SIG-M5 treated with dmso at 0.1 percent for 504 hours (cell line): ENCODE results near the gene SLN.

ENCODE experiments used
- DNase-seq: peaks from one replicate; lab custom pipeline; 2025; ENCODE audit not compliant: unreplicated experiment; lab: John Stamatoyannopoulos, UW

The SLN gene

DNA sequence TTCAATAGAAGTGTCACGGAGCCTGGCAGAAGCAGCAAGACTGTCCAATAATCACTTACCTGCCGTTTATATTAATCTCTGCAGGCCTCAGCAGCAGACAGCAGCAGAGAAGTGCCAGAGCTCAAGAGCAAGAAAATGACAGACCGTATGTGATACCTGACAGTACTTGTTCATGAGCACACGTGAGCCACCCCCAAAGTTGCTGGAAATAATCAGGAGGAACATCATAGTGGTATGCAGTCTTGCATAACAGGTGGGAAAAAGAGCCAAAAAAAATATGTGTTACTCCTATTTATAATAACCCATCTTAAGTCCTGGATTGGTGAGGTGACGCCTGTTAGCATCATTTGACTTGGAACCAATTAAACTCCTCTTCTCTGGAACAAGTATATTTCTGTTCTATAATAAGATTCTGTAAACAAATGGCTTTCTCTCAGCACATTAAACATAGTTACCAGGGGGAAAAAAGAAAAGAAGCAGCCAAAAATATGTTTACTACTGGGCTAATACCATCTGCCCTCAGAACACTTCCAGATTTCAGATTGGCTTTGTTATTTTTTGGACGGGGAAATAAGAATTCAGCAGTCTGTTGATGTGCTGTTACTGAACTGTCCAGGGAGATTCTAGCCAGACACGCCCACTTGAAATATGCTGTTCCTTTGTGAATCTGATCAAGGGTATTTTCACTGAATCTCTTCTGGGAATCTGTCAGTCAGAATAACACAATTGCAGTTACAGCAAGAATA, 7.9 kb upstream of the SLN start:
- DNase-seq, result no peak

DNA sequence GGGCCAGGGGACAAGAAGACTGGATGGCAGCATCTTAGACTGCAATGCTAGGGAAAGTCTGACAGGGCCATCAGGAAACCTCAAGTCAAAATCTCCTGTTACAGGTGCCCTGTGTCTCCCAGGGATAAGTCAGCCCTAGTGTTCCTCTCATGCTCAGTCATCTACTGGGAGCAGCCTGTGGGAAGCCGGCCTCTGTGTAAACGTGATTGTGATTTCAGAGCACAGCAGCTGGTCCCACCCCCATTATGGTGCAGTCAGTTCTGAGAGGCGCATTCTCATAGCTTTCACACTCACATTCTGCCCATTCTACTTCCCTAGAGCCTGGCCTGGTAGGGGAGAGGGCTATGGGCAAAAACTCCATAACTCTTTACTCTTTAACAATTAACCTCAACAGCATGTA, 7.2 kb upstream of the SLN start:
- no peak for DNase-seq

DNA sequence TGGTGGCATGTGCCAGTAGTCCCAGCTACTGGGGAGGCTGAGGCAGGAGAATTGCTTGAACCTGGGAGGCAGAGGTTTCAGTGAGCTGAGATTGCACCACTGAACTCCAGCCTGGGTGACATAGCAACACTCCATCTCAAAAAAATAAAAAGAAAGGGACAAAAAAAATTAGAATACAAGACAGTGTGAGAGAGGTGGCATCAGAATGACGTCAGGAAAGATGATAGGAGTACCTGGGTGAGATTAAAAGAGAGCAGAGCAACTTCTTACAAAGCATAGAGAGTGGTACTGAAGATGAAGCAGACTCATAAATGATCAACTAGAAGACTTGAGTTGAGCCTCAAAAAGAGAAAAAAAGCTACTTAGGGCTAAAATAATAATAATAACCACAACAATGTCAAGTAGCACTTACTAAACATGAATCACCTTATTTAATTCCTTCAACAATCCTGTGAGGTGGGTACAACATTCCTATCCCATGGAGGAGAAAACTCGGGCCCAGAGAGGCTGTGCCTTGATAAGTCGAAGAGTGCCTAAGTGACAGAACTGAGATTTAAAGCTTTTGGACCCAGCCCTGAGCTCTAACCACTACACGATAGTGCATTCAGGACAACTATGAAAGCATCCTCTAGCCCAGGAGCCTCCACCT, 5.2 kb upstream of the SLN start:
- no peak for DNase-seq

DNA sequence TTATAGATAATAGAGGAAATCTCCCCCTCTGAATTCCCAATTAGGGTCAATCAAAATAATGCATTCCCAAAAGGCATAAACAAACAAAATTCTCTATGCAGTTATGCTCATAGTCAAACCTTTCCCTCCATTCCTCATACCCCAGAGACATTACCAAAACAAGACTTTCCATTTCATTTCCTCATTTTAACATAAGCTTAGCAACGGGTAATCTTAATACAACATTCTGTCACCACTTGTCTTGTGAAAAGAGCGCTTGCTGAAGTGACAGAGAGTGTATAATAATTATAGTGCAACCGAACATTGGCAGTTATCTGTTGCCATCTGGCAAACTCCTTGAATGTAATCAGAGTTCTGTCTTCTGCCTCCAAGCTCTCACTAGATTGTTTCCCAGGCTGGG, 1.2 kb upstream of the SLN start:
- peak; percentile 8 for DNase-seq

DNA sequence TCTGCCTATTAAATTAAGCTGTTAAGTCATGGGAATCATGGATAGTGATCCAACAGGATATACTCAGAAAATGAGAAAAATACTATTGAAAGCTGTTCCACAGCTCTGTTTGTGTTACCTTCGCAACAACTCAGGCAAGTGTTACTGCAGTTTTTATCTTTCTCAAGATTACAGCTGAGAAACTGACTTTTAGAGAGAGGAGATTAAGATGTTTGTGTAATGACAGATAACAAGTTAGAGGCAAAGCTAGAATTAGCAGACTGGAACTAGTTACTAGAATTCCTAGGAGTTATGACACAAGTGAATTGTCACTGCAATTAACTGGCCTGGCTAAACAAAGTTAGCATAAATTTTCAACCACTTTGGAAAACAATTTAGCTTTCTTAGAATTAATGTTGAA, 1.6 kb downstream of the SLN start:
- no peak for DNase-seq

DNA sequence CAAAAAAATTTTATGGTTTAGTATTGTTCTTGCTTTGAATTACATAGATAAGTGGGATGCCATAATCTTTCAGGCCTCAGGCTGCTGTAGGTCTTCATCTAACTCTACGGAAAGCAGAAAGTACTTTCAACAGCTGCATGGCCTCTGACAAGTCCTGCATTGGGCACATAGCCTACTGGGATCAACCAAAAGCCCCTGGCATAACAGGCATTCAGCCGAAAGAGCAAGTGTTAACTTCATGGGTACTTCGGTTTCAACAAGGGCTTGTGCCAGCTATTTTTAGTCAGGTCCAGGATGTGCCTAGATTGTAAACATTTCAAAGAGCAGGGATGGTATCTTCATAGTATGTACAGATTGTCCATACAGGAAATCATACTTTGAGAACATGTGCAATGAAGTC, 3.1 kb downstream of the SLN start:
- DNase-seq, result no peak

DNA sequence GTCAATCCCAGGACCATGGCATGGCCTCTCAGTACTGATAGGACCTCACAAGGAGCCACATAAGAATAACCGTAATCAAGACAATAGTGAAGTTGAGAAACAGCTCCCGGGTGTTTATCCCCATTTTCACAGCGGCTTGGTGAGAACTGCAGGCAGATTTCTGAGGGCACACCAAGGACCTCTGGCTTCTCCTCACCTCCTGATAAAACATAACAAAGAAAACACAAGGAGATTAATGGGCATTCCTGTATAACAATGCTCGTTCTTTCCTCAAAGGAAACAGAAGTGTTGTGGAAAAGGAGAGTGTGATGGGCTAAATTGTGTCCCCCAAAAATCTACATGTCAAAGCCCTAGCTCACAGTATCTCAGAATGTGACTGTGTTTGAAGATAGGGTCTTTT, 4.0 kb downstream of the SLN start:
- DNase-seq, result no peak

DNA sequence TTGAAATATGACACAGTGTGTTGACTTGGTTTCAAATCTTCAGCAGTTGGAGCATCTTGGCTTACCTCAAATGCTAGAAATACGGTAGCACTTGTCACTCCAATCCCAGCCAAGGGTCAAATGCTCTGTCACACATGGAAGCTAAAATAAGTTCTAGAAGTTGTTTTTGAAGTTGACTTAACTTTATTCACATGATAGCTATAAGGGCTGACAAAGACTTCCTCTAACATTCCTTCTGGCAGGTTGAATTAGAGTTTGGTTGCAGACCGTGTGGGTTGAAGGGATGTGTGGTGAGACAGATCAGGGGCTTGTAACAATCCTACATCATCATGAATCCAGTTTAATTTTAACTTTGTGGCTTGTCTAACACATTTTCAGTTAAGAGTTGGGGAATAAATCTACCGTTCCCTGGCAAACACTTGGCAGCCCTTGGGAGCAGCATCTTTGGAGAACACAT, 4.6 kb downstream of the SLN start:
- no peak for DNase-seq

DNA sequence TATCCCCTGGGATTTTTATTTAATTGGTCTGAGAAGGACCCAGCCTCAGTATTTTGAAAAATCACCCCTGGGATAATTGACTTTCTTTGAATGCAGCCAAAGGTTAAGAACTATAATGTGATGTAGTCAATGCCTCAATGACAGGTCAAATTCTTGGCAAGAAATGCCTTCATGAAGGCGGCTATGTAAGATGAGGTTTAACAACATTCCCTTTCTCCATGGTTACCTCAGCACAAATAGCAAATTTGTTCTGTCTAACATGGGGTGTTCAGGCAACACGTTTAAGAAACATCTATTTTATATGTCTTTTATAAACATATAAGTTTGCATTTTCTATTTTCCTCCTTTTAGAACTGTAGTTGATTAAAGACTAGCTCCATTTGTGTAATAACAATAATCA, 5.3 kb downstream of the SLN start:
- DNase-seq, result no peak

DNA sequence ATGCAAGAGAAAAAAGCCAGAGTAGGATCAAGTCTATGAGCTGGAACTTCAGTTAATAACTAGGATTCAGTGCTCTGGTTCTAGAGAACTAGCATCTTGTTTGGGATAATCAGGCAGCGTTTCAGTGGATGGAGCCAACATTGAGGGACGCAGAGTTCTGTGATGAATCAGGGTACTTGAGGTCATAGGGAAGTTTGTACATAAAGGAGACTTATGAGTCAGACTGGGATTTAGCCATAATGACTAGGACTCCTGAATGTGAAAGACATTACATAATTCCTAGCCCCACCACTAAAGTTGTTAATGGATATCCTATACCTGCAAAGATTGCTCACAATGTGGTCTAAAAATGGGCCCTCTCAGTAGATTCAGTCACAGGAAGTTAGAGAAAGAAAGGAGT, 6.8 kb downstream of the SLN start:
- peak; percentile 28 for DNase-seq

DNA sequence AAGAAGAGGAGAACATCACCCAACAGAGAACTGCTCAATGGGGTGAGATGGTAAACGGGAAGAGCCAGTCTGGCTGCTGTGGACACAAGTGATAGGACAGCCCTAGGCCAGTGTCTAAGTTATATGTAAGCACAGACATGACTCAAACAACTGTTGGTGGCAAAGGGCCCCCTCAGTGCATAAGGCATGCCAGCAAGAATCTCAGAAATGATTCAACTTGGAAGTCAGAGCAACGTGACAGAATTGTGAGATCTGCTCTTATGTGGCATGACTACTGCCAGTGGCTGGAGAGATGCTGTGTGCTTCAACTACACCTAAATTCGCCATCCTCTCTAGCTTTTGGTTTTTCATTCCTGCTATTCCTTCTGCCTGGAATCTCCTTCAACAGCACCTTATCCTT, 7.4 kb downstream of the SLN start:
- DNase-seq, result no peak

DNA sequence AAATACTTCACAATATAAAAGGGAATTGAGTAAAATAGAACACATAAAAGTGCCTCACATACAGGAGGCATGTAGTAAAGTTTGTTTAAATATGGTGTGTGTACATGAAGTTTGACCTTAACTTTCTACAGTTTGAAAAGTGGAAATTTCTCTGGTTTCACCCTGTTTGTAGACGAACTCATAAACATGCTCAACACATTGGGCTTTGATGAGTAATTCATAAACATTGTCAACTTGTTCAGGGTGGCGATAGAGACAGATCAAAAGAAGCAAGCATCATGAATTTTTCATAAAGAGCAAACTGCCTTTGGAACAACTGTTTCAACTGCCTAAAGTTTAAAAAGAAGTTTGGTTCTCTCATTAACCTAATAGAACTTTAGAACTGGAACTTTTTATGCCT, 9.1 kb downstream of the SLN start:
- no peak for DNase-seq

DNA sequence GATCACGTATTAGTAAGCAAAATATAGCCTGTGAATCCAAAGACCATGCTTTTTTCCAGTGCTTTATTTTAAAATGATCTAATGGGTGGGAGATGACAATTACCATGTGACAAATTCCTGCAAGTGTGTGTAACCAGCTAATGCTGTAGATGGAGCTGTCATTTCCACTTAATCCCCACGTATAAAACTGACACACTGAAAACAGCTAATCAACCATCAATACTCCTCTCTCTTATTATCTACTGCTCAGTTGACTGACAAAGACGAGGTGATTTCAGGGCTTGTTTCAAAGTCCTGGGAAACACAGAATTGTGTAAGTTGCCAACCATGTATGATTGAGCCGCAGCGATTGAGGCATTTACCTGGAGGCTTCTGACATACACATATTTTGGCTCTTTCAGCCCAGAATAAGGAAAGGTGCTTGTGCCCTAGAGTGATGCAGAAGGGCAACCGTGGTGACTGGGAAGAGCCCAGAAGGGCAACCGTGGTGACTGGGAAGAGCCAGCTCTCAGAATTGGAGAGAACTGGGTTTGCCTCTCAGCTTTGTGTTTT, 9.7 kb downstream of the SLN start:
- DNase-seq, result no peak

DNA sequence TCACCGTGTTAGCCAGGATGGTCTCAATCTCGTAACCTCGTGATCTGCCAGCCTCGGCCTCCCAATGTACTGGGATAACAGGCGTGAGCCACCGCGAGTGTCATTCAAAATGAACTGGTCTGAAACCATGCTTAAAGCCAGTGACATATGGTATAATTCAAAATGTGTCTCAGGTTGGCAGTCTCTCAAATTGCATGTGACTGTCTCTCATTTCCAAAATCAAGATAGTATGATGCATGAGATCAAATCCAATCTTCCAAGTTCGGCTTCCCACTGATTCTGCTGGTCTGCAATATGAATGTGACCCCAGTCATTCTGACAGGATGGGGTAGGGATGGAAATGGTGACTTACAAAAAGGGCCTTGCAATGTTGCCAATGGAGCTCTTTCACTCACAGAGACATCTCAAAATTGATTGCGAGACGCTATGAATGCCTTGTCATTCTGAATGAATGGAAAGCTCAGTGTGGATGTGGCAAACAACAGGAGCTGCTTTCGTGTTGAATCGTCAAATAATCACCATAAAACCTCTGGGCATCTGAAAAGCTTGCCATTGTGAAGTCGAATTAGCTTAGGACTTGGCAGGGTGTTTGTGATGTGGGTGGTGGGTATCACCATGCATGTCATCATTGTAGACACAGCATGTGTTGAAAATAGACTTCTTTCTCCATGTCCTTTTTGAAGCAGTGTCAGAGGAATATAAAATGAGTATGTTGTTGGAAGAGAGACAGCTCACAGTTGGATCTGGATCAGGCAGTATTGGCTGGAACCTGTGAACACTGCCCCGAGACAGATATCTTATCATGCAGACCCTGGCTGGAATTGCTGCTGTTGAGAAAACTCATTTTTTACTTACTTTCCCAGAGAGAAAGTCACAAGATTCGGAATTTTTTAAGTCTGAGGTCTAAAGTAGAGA, 12.2 kb downstream of the SLN start:
- DNase-seq, result no peak

DNA sequence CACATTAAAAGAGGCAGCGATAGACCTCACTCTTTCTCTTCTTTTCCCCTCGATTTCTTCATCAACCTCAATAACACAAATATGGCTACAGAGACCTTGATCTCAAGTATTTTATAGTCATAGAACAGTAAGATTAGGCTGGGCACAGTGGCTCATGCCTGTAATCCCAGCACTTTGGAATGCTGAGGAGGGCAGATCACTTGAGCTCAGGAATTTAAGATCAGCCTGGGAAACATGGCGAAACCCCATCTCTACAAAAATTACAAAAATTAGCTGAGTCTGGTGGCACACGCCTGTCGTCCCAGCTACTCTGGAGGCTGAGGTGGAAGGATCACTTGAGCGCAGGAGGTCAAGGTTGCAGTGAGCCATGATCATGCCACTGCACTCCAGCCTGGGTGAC, 14.6 kb downstream of the SLN start:
- DNase-seq, result no peak

DNA sequence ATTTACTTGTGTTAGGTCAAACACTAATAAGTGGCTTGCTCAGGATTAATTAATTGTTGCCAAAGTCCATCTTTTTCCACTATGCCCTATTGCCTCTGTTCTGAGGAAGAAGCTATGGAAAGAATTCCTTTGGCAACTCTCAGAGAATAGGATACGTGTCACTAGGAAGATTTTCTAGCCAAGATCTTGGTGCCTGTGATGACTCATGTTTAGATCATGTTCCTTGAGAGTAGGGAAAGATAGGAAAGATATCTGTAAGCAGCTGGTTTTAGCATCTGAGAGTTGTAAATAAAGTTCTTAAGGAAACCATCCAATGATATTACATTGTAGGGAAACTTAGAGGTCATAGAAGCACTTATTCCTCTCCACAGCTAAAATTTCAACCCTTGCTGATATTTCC, 15.7 kb downstream of the SLN start:
- DNase-seq, result no peak

DNA sequence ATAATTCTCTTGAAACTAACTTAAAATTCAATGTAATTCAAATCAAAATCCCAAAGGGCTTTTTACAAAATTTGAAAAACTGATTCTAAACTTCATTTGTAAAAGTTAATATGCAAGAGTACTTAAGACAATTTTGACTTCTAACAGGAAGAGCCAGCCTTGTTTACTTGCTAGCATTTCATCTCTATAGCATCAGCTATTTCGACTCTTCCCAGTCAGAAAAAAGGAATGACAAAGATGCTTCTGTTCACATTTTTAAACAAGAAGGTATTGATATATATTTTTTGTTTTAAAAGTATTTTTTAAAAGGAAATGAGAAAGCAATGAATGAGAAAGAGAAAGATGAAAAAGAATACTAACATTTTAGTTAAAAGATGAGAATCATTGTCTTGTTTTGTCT, 16.4 kb downstream of the SLN start:
- DNase-seq, result no peak

DNA sequence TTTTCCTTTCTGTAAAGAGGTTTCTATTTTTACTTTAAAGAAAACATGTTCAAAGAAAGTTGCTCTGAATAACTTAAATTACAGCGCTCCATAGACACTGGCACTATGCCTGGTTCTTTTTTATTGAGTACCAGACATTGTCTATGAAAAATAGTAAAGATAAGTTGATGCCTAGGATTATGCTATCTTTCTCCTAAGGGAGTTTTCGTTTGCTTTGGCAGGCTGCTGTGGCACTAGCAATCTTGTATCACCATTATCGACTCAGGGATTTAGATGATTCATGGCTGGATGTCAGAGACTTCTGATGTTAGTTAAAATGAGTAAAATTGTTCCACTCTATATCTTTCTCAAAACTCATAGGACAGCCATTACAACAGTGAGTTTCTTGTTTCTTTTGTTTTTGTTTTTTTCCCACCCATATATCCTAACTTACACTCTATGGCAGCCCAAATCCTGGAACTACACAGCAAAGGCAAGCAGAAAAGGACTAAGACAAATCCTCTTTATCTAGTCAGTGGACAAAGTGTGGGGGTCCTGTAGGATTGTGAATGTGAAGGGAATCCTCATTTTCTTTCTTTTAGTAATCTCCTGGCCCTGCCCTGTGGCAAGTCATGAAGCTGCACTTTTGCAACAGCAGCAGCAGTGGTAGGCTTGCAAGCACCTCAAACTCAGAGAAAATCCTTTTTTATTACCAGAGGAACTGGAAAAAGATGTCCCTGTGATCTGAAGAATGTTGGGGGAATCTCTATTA, 20.7 kb downstream of the SLN start:
- no peak for DNase-seq

DNA sequence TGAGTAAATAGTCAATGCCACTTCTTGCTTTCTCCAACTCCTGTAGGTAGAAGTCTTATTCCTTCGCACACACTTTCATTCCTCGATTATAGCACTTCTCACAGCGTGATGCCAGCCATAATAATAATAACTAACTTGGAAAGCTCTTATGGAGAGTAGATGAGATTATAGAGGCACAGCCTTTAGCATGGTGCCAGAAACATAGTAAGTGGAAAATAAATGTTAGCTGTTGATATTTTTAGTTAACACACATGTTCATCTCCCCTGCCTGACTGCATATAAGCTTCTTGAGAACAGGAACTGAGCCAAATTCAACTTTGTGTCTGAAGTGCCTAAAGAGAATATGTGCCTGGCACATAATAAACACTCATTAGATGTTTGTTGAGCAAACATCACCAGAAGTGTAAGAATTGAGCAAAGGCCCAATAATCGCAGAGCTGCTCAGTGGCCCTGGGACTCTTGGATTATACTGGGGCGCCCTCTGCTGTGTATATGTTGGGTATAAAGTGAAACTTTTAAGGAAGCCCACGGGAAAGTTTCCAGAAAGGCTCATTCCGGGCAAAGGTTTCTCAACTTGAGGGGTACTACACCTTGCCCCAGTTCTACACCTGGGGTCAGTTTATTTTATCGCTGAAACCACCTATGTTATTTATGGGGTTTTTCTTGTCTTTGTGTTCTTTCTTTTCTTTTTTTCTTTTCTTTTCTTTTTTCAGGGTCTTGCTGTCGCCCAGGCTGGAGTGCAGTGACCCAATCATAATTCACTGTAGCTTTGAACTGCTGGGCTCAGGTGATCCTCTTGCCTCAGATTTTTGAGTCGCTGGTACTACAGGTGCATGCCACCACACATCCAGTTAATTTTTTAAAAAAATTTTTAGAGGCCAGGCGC, 22.3 kb downstream of the SLN start:
- peak; percentile 41 for DNase-seq
